Astrocyte (in vitro differentiated cells and primary cell): ENCODE data around the gene SLC13A1. TPM values are rescaled to one million over a fixed set of nuclear protein-coding genes. Genes with fewer than 3 reads are reported as not detected.

Source experiments
- DNase-seq: peaks from one replicate; pipeline ENCODE4 v3.0.0-alpha.2; 2010; ENCODE audit warnings: low read depth
- FAIRE-seq: peaks from 2 replicates; lab custom pipeline; 2011; peaks lifted over from hg19 to GRCh38; lab: Jason Lieb, UNC
- H2AFZ ChIP-seq: 2 replicates; pipeline ENCODE4 v1.6.0; 2012; ENCODE audit warnings: low read depth, low read length, inconsistent platforms
- H3K27ac ChIP-seq: 2 replicates; pipeline ENCODE4 v1.5.1; 2011; ENCODE audit warnings: low read depth, low read length, inconsistent platforms
- H3K27me3 ChIP-seq: 2 replicates; pipeline ENCODE4 v1.6.0; 2011; ENCODE audit warnings: low read length, inconsistent platforms; ENCODE audit not compliant: insufficient read depth
- H3K36me3 ChIP-seq: 2 replicates; pipeline ENCODE4 v1.5.1; 2011; ENCODE audit warnings: low read length, inconsistent platforms; ENCODE audit not compliant: insufficient read depth
- H3K4me1 ChIP-seq: 2 replicates; pipeline ENCODE4 v1.5.1; 2011; ENCODE audit warnings: low read length, inconsistent platforms; ENCODE audit not compliant: insufficient read depth
- H3K4me2 ChIP-seq: 2 replicates; pipeline ENCODE4 v1.6.0; 2012; ENCODE audit warnings: low read length, inconsistent platforms
- H3K4me3 ChIP-seq: 2 replicates; pipeline ENCODE4 v1.5.1; 2011; ENCODE audit warnings: low read depth, mild to moderate bottlenecking, low read length, inconsistent platforms; ENCODE audit not compliant: insufficient read depth
- H3K79me2 ChIP-seq: 2 replicates; pipeline ENCODE4 v1.6.0; 2012; ENCODE audit warnings: mild to moderate bottlenecking, low read length, inconsistent platforms; ENCODE audit not compliant: insufficient read depth
- H3K9ac ChIP-seq: 2 replicates; pipeline ENCODE4 v1.6.0; 2012; ENCODE audit warnings: mild to moderate bottlenecking, low read length, inconsistent platforms
- H3K9me3 ChIP-seq: 2 replicates; pipeline ENCODE4 v1.5.1; 2012; ENCODE audit warnings: low read depth, mild to moderate bottlenecking, low read length, inconsistent platforms; ENCODE audit not compliant: insufficient read depth
- H4K20me1 ChIP-seq: 2 replicates; pipeline ENCODE4 v1.6.0; 2012; ENCODE audit warnings: low read length, inconsistent platforms; ENCODE audit not compliant: insufficient read depth
- H3K27ac Mint-ChIP-seq: one replicate; pipeline ENCODE4 v1.8.0; 2021; ENCODE audit warnings: mild to moderate bottlenecking, mixed read lengths; ENCODE audit not compliant: unreplicated experiment
- H3K27me3 Mint-ChIP-seq: one replicate; pipeline ENCODE4 v1.8.0; 2021; ENCODE audit warnings: low read depth, mixed read lengths; ENCODE audit not compliant: unreplicated experiment
- H3K36me3 Mint-ChIP-seq: one replicate; pipeline ENCODE4 v1.8.0; 2021; ENCODE audit warnings: low read depth, mixed read lengths; ENCODE audit not compliant: unreplicated experiment
- H3K4me1 Mint-ChIP-seq: one replicate; pipeline ENCODE4 v1.8.0; 2021; ENCODE audit warnings: low read depth, mixed read lengths; ENCODE audit not compliant: unreplicated experiment
- H3K4me3 Mint-ChIP-seq: one replicate; pipeline ENCODE4 v1.8.0; 2021; ENCODE audit warnings: mild to moderate bottlenecking, moderate library complexity, mixed read lengths; ENCODE audit not compliant: unreplicated experiment
- H3K9me3 Mint-ChIP-seq: one replicate; pipeline ENCODE4 v1.8.0; 2021; ENCODE audit warnings: mild to moderate bottlenecking, mixed read lengths; ENCODE audit not compliant: unreplicated experiment
- EZH2 ChIP-seq: IDR thresholded peaks from 2 replicates; pipeline ENCODE4 v1.6.1; 2012; ENCODE audit warnings: mild to moderate bottlenecking, low read length, inconsistent platforms; ENCODE audit not compliant: insufficient read depth
- total RNA-seq: library from RNA; stranded (reverse); gene quantifications from 2 replicates; pipeline ENCODE4 v1.2.1, GENCODE V29; 2021
- TF ChIP-seq, protein P1 (sequence below): IDR thresholded peaks from 2 replicates; pipeline ENCODE4 v1.5.1; 2011; ENCODE audit warnings: low read depth, mild to moderate bottlenecking, inconsistent platforms, low read length, moderate library complexity; ENCODE audit not compliant: insufficient read depth

SLC13A1 gene
- total RNA-seq, 1 donor from 2014 or later = not detected

GRCh38 chr7:123131140-123131539 lies 68.6 kb downstream of the SLC13A1 start:
- Histone ChIP-seq H3K4me2 (no peak overlapping the region), H3K27me3 (no peaks in the 10 kb centered on the region), H4K20me1 (no peaks in the 10 kb centered on the region), H3K4me3 (no peak overlapping the region), H3K9me3 (no peaks in the 10 kb centered on the region), H3K79me2 (no peaks in the 10 kb centered on the region), H3K36me3 (no peaks in the 10 kb centered on the region), H3K4me1 (no peaks in the 10 kb centered on the region), H2AFZ (no peak overlapping the region), H3K27ac (no peak overlapping the region), H3K9ac (no peak overlapping the region)
- no peaks in the 10 kb centered on the region for H3K4me1 Mint-ChIP-seq
- no peak for FAIRE-seq
- TF ChIP-seq, protein P1, sequence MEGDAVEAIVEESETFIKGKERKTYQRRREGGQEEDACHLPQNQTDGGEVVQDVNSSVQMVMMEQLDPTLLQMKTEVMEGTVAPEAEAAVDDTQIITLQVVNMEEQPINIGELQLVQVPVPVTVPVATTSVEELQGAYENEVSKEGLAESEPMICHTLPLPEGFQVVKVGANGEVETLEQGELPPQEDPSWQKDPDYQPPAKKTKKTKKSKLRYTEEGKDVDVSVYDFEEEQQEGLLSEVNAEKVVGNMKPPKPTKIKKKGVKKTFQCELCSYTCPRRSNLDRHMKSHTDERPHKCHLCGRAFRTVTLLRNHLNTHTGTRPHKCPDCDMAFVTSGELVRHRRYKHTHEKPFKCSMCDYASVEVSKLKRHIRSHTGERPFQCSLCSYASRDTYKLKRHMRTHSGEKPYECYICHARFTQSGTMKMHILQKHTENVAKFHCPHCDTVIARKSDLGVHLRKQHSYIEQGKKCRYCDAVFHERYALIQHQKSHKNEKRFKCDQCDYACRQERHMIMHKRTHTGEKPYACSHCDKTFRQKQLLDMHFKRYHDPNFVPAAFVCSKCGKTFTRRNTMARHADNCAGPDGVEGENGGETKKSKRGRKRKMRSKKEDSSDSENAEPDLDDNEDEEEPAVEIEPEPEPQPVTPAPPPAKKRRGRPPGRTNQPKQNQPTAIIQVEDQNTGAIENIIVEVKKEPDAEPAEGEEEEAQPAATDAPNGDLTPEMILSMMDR = no peak
- TF ChIP-seq EZH2 = no peak
- H3K27ac Mint-ChIP-seq = no peak overlapping the region
- no peaks in the 10 kb centered on the region for H3K36me3 Mint-ChIP-seq
- no peak for DNase-seq
- no peaks in the 10 kb centered on the region for H3K9me3 Mint-ChIP-seq
- H3K27me3 Mint-ChIP-seq = no peaks in the 10 kb centered on the region
- no peak overlapping the region for H3K4me3 Mint-ChIP-seq

DNA sequence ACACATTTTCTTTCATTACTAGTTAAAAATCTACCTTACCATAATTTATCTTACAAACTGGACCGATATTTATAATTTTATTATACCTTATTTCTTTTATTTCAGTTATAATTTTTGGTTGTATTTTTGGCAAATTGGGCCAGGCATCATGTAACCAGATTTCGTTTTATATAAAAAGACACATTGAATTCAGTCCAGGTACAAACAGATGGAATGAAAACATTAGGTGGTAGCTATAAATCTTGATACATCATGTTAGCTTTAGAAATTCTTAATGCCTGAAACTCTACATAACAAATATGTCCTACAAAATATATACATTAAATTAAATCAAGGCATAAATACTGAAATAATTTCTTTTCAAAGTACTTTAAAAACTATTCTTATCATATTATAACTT lies 73.1 kb downstream of the SLC13A1 start:
- H3K27ac ChIP-seq = no peak overlapping the region
- no peak for FAIRE-seq
- H3K27ac Mint-ChIP-seq = no peak overlapping the region
- no peak overlapping the region for H3K4me2 ChIP-seq
- H3K4me1 ChIP-seq = no peaks in the 10 kb centered on the region
- no peak overlapping the region for H2AFZ ChIP-seq
- H3K9ac ChIP-seq = no peak overlapping the region
- no peaks in the 10 kb centered on the region for H3K9me3 Mint-ChIP-seq
- no peak overlapping the region for H3K4me3 ChIP-seq
- no peaks in the 10 kb centered on the region for H3K36me3 ChIP-seq
- no peaks in the 10 kb centered on the region for H3K36me3 Mint-ChIP-seq
- no peaks in the 10 kb centered on the region for H4K20me1 ChIP-seq
- no peaks in the 10 kb centered on the region for H3K27me3 Mint-ChIP-seq
- peaks cover 6% of the 10 kb centered on the region for H3K4me1 Mint-ChIP-seq
- no peaks in the 10 kb centered on the region for H3K79me2 ChIP-seq
- H3K9me3 ChIP-seq = no peaks in the 10 kb centered on the region
- no peaks in the 10 kb centered on the region for H3K27me3 ChIP-seq
- no peak for DNase-seq
- no peak overlapping the region for H3K4me3 Mint-ChIP-seq
- TF ChIP-seq, protein P1 = no peak
- TF ChIP-seq EZH2 = no peak

GRCh38 chr7:123126171-123126570 lies 73.6 kb downstream of the SLC13A1 start:
- Histone ChIP-seq H3K79me2 (no peaks in the 10 kb centered on the region), H3K9me3 (no peaks in the 10 kb centered on the region), H4K20me1 (no peaks in the 10 kb centered on the region), H3K9ac (no peak overlapping the region), H3K4me3 (no peak overlapping the region), H3K36me3 (no peaks in the 10 kb centered on the region), H3K4me2 (no peak overlapping the region), H3K27ac (no peak overlapping the region), H3K4me1 (no peaks in the 10 kb centered on the region), H2AFZ (no peak overlapping the region), H3K27me3 (no peaks in the 10 kb centered on the region)
- Mint-ChIP-seq H3K4me3 (no peak overlapping the region), H3K4me1 (peaks cover 12% of the 10 kb centered on the region), H3K9me3 (no peaks in the 10 kb centered on the region), H3K27me3 (no peaks in the 10 kb centered on the region), H3K27ac (no peak overlapping the region), H3K36me3 (no peaks in the 10 kb centered on the region)
- TF ChIP-seq EZH2 = no peak
- FAIRE-seq = no peak
- no peak for DNase-seq
